ENCODE measurements around the gene CTAG1A. TPM values are rescaled to one million over a fixed set of nuclear protein-coding genes. Genes with fewer than 3 reads are reported as not detected.
"Not testable (repeated sequence)": the region's sequence is repeated elsewhere in the genome, so short reads cannot be mapped to it uniquely, and the experiment has no call there.

CTAG1A gene
- total and polyA plus RNA-seq, 7 donors: 0.54 TPM; not detected in 6

DNA sequence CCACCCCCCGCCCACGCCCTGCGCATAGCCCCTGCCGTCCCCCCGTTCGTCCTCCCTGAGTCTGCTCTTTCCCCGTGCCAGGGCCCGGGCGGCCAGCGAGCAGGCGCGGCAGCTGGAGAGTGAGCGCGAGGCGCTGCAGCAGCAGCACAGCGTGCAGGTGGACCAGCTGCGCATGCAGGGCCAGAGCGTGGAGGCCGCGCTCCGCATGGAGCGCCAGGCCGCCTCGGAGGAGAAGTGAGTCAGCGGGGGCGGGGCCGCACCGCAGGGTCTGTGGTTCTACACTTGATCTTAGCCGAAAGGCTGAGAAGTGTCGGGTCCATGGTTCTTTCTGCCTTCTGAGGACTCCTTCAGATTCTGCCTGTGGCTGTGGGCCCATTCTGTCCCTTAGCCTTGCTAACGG, 24.6 kb upstream of the CTAG1A start:
- DNase-seq; H3K4me1 ChIP-seq; H3K36me3 ChIP-seq; H3K9me3 ChIP-seq; H3K4me3 ChIP-seq; intact Hi-C loops (cut with DNase I); H3K27me3 ChIP-seq; H3K27ac ChIP-seq: not testable (repeated sequence)
- 67 to 88% methylated on average over 13 of the region's 31 CpGs for WGBS, 2 donors

DNA sequence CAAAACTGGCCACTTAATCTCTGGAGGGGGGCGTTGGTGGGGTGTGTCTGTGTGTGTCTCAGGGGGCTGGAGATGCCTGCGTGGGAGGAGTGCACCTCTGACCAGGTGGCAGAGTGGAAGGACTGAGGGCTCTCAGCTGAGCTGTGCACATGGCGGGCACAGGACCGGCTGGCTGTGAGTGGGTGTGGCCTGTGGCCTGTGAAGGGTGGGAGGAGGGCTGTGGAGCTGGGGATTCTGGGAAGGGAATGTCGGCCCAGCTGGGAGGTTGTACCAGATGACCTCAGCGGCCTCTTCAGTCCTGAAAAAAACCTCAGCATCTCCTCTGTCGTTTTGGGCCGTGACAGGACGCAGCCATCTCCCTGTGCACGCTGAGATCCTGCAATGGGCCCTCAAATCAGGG, 22.6 kb upstream of the CTAG1A start:
- intact Hi-C loops (cut with DNase I); DNase-seq: not testable (repeated sequence)

DNA sequence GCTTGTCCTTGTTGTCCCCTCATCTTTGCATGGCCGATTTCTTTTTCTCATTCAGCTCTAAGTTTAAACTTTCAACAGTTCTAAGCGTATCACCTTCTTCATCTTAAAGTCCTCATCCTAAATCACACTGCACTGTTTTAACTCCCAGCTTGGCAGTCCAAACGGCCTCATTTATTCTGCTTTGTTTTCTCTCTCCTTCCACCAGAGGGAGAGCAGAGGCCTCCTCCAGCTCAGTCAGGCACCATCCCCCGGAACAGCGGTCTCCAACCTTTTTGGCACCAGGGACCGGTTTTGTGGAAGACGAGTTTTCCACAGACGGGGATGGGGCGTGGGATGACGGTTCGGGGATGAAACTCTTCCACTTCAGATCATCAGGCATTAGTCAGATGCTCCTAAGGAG, 14.6 kb upstream of the CTAG1A start:
- H3K27me3 ChIP-seq; H3K27ac ChIP-seq; H3K9me3 ChIP-seq; H3K4me1 ChIP-seq; H3K4me3 ChIP-seq; DNase-seq; intact Hi-C loops (cut with DNase I); H3K36me3 ChIP-seq: not testable (repeated sequence)
- no CpG with 5 or more reads among the region's 11 CpGs for WGBS, 2 donors

More for the DNA sequence above, 22.6 kb upstream of the CTAG1A start:
- H3K4me1 ChIP-seq, H3K27ac ChIP-seq, H3K9me3 ChIP-seq, H3K36me3 ChIP-seq, H3K4me3 ChIP-seq, H3K27me3 ChIP-seq: not testable (repeated sequence)
- no CpG with 5 or more reads among the region's 10 CpGs for WGBS, 2 donors

GRCh38 chrX:154573061-154573460, 11.9 kb upstream of the CTAG1A start:
- H3K4me3 ChIP-seq; H3K9me3 ChIP-seq; DNase-seq; H3K27me3 ChIP-seq; H3K27ac ChIP-seq; H3K36me3 ChIP-seq; intact Hi-C loops (cut with DNase I); H3K4me1 ChIP-seq: not testable (repeated sequence)
- WGBS, 2 donors: no CpG with 5 or more reads among the region's 10 CpGs

DNA sequence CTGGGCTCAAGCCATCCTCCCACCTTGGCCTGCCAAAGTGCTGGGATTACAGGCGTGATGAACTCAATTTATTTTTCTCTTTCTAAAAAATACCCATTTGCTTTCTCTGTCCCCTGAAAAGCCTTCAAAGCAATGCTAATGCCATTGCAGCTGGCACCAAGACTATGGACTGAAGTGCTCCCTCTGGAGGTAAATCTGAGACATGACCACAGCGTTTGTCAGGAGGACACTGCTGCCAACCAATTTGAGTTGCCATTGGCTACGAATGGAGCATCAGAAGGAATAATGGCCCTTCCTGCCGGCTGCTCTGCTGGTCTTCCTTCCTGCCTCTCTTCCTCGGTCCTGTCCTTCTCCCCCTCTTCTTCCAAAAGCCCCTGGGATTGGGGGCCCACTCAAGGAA, 9.9 kb upstream of the CTAG1A start:
- DNase-seq; H3K4me1 ChIP-seq; H3K4me3 ChIP-seq; H3K27me3 ChIP-seq; H3K27ac ChIP-seq; H3K36me3 ChIP-seq; intact Hi-C loops (cut with DNase I); H3K9me3 ChIP-seq: not testable (repeated sequence)
- WGBS, 2 donors: no CpG with 5 or more reads among the region's 5 CpGs

DNA sequence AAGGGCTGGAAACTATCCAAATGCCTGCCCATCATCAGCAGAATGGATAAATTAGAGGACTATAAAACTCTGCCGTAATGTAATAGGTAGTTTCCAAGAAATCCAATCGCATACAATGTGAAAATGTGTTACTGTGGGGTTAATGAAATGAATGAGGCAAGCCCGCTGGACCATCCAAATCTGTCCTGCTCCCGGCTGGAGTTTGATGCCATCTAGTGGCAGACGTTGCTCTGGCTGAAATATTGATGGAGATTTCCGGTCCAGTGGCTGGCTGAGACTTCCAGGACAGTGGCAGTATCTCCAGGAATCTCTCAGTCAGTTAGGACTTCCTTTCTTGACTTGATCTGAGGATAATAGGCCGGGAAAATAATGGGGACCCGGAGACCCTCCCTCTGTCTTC, 1.9 kb upstream of the CTAG1A start:
- DNase-seq; H3K9me3 ChIP-seq; intact Hi-C loops (cut with DNase I); H3K27me3 ChIP-seq; H3K4me1 ChIP-seq; H3K36me3 ChIP-seq; H3K27ac ChIP-seq; H3K4me3 ChIP-seq: not testable (repeated sequence)
- no CpG with 5 or more reads among the region's 8 CpGs for WGBS, 2 donors

DNA sequence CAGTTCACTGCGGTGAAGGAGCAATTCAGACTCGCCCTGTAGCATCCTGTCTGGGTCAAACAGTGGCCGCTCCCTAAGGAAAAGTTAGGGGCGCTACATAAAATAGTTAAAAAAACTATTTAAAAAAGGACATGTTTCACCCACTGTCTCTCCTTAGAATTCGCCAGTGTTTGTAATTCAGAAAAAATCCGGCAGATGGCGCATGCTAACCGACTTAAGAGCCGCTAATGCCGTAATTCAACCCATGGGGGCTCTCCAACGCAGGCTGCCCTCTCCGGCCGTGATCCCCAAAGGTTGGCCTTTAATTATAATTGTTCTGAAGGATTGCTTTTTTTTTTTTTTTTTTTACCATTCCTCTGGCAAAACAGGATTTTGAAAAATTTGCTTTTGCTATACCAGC, 5.5 kb downstream of the CTAG1A start:
- intact Hi-C loops (cut with DNase I): not testable (repeated sequence)

DNA sequence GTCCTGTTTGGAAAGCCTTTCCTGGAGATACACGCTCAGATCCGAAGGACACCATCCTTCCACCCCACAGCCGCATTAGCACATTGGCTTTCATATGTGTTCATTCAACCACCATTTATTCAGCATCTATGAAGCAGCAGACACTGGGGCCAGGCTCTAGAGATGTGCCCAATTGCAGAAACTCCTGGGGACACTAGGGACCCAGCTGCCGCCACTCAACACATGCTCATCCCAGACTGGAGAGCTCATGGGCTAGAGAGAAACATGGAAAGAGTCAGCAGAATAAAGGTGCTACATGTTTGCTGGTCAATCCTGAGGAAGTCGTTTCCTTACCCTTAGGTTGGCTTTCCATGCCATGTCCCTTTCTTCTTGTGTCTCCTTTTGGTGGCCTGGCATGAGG, 7.6 kb downstream of the CTAG1A start:
- Histone ChIP-seq H3K27me3 (no peaks in the 10 kb centered on the region), H3K9me3 (no peaks in the 10 kb centered on the region), H3K4me3 (no peak overlapping the region), H3K4me1 (peaks cover 0 to 9% (median 3%) of the 10 kb centered on the region in 4 donors), H3K27ac (no peak overlapping the region), H3K36me3 (no peaks in the 10 kb centered on the region)
- DNase-seq: no peak
- no peak for TF ChIP-seq POLR2AphosphoS5 (IDR thresholded peaks at IDR 0.05)
- intact Hi-C loops (cut with DNase I): no loop called here
- 94 to 95% methylated on average over 5 of the region's 5 CpGs for WGBS, 2 donors

More for the DNA sequence above, 5.5 kb downstream of the CTAG1A start:
- H3K4me3 ChIP-seq, H3K27me3 ChIP-seq, H3K4me1 ChIP-seq, H3K9me3 ChIP-seq, H3K27ac ChIP-seq, H3K36me3 ChIP-seq, DNase-seq: not testable (repeated sequence)
- WGBS, 2 donors: no CpG with 5 or more reads among the region's 13 CpGs

- no peaks in the 10 kb centered on the region for H3K27me3 ChIP-seq
- no peaks in the 10 kb centered on the region for H3K9me3 ChIP-seq
- intact Hi-C loops (cut with DNase I): no loop called here
- no peak for DNase-seq
- WGBS, 2 donors: 87 to 89% methylated on average over 5 of the region's 5 CpGs
- no peaks in the 10 kb centered on the region for H3K36me3 ChIP-seq
- H3K4me3 ChIP-seq: no peak overlapping the region
- TF ChIP-seq POLR2A (IDR thresholded peaks at IDR 0.05): no peak
- TF ChIP-seq, protein P1, sequence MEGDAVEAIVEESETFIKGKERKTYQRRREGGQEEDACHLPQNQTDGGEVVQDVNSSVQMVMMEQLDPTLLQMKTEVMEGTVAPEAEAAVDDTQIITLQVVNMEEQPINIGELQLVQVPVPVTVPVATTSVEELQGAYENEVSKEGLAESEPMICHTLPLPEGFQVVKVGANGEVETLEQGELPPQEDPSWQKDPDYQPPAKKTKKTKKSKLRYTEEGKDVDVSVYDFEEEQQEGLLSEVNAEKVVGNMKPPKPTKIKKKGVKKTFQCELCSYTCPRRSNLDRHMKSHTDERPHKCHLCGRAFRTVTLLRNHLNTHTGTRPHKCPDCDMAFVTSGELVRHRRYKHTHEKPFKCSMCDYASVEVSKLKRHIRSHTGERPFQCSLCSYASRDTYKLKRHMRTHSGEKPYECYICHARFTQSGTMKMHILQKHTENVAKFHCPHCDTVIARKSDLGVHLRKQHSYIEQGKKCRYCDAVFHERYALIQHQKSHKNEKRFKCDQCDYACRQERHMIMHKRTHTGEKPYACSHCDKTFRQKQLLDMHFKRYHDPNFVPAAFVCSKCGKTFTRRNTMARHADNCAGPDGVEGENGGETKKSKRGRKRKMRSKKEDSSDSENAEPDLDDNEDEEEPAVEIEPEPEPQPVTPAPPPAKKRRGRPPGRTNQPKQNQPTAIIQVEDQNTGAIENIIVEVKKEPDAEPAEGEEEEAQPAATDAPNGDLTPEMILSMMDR (IDR thresholded peaks at IDR 0.05): no peak
- TF ChIP-seq POLR2AphosphoS5 (IDR thresholded peaks at IDR 0.05): no peak
- no peak for TF ChIP-seq EP300 (IDR thresholded peaks at IDR 0.05)
- peaks cover 0 to 9% (median 3%) of the 10 kb centered on the region in 4 donors for H3K4me1 ChIP-seq
- H3K27ac ChIP-seq: no peak overlapping the region
These were observed 8.3 kb downstream of the CTAG1A start for GRCh38 chrX:154593201-154593600.

All from sigmoid colon (tissue), 7 donors.